ENCODE measurements around the gene POLR2A. TPM values are rescaled to one million over a fixed set of nuclear protein-coding genes. Genes with fewer than 3 reads are reported as not detected.

Gene POLR2A
- total RNA-seq, 4 donors from 2014 or later = 87.0 to 163 (median 125) TPM

DNA sequence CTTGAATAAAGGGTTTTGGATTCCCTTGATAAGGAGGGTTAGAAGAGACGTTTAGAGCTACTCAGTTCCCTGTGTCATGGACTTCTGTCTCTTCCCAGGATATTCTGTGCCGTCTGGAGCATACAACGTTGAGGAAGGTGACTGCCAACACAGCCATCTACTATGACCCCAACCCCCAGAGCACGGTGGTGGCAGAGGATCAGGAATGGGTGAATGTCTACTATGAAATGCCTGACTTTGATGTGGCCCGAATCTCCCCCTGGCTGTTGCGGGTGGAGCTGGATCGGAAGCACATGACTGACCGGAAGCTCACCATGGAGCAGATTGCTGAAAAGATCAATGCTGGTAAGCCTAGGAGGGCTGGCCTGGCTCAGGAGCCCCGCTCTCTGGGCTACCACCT is 24.7 kb downstream of the POLR2A start:
- no peak for DNase-seq (ENCODE audit: low spot score in 2 of 2)
- Histone ChIP-seq H3K9me3 (no peaks in the 10 kb centered on the region), H3K4me1 (no peaks in the 10 kb centered on the region), H3K27ac (no peak overlapping the region), H3K27me3 (no peaks in the 10 kb centered on the region), H3K4me3 (no peak overlapping the region), H3K36me3 (peaks cover 2 to 100% (median 27%) of the 10 kb centered on the region in 3 donors)
- WGBS, 2 donors = 82 to 88% methylated on average over 9 of the region's 9 CpGs
- TF ChIP-seq POLR2A (IDR thresholded peaks at IDR 0.05) (no peak), EP300 (IDR thresholded peaks at IDR 0.05) (no peak)
- TF ChIP-seq, protein P1, sequence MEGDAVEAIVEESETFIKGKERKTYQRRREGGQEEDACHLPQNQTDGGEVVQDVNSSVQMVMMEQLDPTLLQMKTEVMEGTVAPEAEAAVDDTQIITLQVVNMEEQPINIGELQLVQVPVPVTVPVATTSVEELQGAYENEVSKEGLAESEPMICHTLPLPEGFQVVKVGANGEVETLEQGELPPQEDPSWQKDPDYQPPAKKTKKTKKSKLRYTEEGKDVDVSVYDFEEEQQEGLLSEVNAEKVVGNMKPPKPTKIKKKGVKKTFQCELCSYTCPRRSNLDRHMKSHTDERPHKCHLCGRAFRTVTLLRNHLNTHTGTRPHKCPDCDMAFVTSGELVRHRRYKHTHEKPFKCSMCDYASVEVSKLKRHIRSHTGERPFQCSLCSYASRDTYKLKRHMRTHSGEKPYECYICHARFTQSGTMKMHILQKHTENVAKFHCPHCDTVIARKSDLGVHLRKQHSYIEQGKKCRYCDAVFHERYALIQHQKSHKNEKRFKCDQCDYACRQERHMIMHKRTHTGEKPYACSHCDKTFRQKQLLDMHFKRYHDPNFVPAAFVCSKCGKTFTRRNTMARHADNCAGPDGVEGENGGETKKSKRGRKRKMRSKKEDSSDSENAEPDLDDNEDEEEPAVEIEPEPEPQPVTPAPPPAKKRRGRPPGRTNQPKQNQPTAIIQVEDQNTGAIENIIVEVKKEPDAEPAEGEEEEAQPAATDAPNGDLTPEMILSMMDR (IDR thresholded peaks at IDR 0.05) = no peak

DNA sequence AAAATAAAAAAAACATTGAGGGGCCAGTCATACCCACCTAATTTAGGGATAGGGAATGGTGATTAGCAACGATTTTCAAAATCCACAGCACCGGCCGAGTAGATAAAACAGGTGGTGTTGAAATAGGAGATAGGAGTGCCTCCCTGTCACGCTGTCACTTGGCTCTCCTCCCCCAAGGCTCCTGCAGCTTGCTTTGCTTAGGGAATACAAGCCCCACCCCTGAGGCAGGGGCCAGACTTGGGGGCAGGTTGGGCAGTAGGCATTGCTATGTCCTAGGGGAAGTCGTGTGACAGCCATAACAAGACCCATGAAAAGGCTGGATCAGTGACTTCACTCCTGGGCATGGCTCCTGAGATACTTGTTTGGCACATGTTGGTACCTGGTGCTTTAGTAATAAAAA is 25.8 kb downstream of the POLR2A start:
- Histone ChIP-seq H3K36me3 (peaks cover 5 to 97% (median 27%) of the 10 kb centered on the region in 3 donors), H3K9me3 (no peaks in the 10 kb centered on the region), H3K4me1 (peaks cover 0 to 6% (median 0%) of the 10 kb centered on the region in 4 donors), H3K4me3 (no peak overlapping the region), H3K27ac (no peak overlapping the region), H3K27me3 (no peaks in the 10 kb centered on the region)
- WGBS, 2 donors = 87 to 89% methylated on average over 5 of the region's 5 CpGs
- DNase-seq (ENCODE audit: low spot score in 2 of 2) = no peak
- TF ChIP-seq, protein P1 (IDR thresholded peaks at IDR 0.05) = no peak
- TF ChIP-seq EP300 (IDR thresholded peaks at IDR 0.05) = no peak
- TF ChIP-seq POLR2A (IDR thresholded peaks at IDR 0.05) = no peak

DNA sequence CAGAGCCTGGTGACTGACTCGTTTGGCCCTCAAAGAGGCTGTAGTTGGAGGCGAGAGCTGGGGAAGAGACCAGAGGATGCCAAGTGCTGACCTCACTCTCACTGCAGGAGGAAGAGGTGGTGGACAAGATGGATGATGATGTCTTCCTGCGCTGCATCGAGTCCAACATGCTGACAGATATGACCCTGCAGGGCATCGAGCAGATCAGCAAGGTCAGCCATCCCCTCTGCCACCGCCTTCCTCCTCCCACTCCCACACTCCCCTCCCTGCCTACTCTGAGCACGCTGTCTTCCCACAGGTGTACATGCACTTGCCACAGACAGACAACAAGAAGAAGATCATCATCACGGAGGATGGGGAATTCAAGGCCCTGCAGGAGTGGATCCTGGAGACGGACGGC is 26.9 kb downstream of the POLR2A start:
- no peak overlapping the region for H3K4me3 ChIP-seq
- no peak overlapping the region for H3K27ac ChIP-seq
- WGBS, 2 donors = 80 to 83% methylated on average over 10 of the region's 10 CpGs
- no peaks in the 10 kb centered on the region for H3K27me3 ChIP-seq
- H3K36me3 ChIP-seq = peaks cover 3 to 85% (median 27%) of the 10 kb centered on the region in 3 donors
- no peak for DNase-seq (ENCODE audit: low spot score in 2 of 2)
- H3K4me1 ChIP-seq = peaks cover 0 to 13% (median 0%) of the 10 kb centered on the region in 4 donors
- TF ChIP-seq EP300 (IDR thresholded peaks at IDR 0.05) (no peak), POLR2A (IDR thresholded peaks at IDR 0.05) (no peak)
- TF ChIP-seq, protein P1 (IDR thresholded peaks at IDR 0.05) = no peak
- H3K9me3 ChIP-seq = no peaks in the 10 kb centered on the region

DNA sequence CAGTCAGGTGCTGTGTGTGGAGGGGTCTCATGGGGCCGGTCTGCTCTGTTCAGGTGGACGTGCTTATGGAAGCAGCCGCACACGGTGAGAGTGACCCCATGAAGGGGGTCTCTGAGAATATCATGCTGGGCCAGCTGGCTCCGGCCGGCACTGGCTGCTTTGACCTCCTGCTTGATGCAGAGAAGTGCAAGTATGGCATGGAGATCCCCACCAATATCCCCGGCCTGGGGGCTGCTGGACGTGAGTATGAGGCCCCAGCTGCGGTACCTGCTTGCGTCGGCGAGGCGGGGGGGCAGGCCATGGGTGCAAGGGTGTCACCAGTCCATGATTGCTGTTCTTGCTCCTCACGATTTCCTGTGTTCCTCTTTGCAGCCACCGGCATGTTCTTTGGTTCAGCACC is 27.9 kb downstream of the POLR2A start:
- H3K4me1 ChIP-seq = peaks cover 0 to 13% (median 0%) of the 10 kb centered on the region in 4 donors
- no peak overlapping the region for H3K4me3 ChIP-seq
- no peaks in the 10 kb centered on the region for H3K9me3 ChIP-seq
- no peak overlapping the region for H3K27ac ChIP-seq
- no peak for DNase-seq (ENCODE audit: low spot score in 2 of 2)
- peaks cover 3 to 75% (median 27%) of the 10 kb centered on the region in 3 donors for H3K36me3 ChIP-seq
- TF ChIP-seq, protein P1 (IDR thresholded peaks at IDR 0.05) = no peak
- no peak for TF ChIP-seq POLR2A (IDR thresholded peaks at IDR 0.05)
- no peak for TF ChIP-seq EP300 (IDR thresholded peaks at IDR 0.05)
- H3K27me3 ChIP-seq = no peaks in the 10 kb centered on the region
- 86 to 89% methylated on average over 11 to 15 of the region's 15 CpGs for WGBS, 2 donors

DNA sequence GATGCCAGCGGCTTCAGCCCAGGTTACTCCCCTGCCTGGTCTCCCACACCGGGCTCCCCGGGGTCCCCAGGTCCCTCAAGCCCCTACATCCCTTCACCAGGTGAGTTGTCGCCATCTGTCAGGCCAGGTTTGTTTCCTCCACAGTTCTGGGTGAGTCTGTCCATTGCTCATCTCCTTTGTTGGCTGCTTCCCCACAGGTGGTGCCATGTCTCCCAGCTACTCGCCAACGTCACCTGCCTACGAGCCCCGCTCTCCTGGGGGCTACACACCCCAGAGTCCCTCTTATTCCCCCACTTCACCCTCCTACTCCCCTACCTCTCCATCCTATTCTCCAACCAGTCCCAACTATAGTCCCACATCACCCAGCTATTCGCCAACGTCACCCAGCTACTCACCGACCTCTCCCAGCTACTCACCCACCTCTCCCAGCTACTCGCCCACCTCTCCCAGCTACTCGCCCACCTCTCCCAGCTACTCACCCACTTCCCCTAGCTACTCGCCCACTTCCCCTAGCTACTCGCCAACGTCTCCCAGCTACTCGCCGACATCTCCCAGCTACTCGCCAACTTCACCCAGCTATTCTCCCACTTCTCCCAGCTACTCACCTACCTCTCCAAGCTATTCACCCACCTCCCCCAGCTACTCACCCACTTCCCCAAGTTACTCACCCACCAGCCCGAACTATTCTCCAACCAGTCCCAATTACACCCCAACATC is 28.8 kb downstream of the POLR2A start:
- no peaks in the 10 kb centered on the region for H3K9me3 ChIP-seq
- DNase-seq (ENCODE audit: low spot score in 2 of 2) = no peak
- no peak for TF ChIP-seq POLR2A (IDR thresholded peaks at IDR 0.05)
- TF ChIP-seq, protein P1 (IDR thresholded peaks at IDR 0.05) = no peak
- TF ChIP-seq EP300 (IDR thresholded peaks at IDR 0.05) = no peak
- H3K4me3 ChIP-seq = no peak overlapping the region
- no peak overlapping the region for H3K27ac ChIP-seq
- 85 to 89% methylated on average over 20 of the region's 20 CpGs for WGBS, 2 donors
- H3K36me3 ChIP-seq = peaks cover 3 to 66% (median 27%) of the 10 kb centered on the region in 3 donors
- H3K27me3 ChIP-seq = no peaks in the 10 kb centered on the region
- peaks cover 0 to 13% (median 0%) of the 10 kb centered on the region in 4 donors for H3K4me1 ChIP-seq
